VCaP (cell line): ENCODE results near the gene C9orf50.
A peak's percentile ranks its signal among the peaks of the same experiment; 100 is the strongest.

Experiments
- H3K27ac ChIP-seq: fragments of 450-650 bp; 2 replicates; pipeline ENCODE4 v1.5.1; 2017
- CTCF ChIP-seq: fragments of 450-650 bp; conservative IDR thresholded peaks from 2 replicates; pipeline ENCODE4 v1.5.1; 2017; ENCODE audit warnings: mild to moderate bottlenecking, moderate library complexity

Gene C9orf50

GRCh38 chr9:129646252-129646651 lies 25.4 kb upstream of the C9orf50 start:
- no peak for TF ChIP-seq CTCF
- no peak overlapping the region for H3K27ac ChIP-seq

DNA sequence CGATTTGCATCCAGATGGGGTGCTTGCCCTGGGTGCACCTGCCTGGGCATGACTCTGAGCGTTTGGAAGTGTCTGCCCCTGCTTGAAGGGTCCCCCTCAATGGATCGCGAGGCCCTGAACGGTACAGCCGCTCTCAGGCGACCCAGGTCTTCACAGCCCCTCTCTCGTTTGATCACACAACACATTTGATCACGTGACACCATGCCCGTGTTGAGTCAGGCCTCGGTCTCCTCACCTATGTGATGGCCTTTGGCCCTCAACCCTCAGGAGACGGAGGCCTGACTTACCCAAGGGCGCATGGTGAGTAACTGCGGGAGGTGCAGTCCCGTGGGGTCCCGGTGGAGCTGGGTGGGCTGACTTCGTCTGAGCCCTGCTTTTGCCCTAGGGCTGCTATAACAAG lies 24.0 kb upstream of the C9orf50 start:
- TF ChIP-seq CTCF, result no peak
- H3K27ac ChIP-seq, result no peak overlapping the region

GRCh38 chr9:129644365-129644764 lies 23.5 kb upstream of the C9orf50 start:
- no peak for TF ChIP-seq CTCF
- H3K27ac ChIP-seq, result no peak overlapping the region

GRCh38 chr9:129643706-129644105 lies 22.8 kb upstream of the C9orf50 start:
- no peak for TF ChIP-seq CTCF
- H3K27ac ChIP-seq, result no peak overlapping the region

- peak within 1 kb of the TSS; percentile 83 for H3K27ac ChIP-seq
- TF ChIP-seq CTCF, result peak; percentile 100
Observed at GRCh38 chr9:129641750-129642585, 21.1 kb upstream of the C9orf50 start, which contains the start of gene ASB6. ASB6 (minus strand) TSS chr9:129642151; CDS start chr9:129641999, 152 bp downstream.

GRCh38 chr9:129640871-129641749 lies 20.2 kb upstream of the C9orf50 start:
- peak overlapping the region; percentile 83 for H3K27ac ChIP-seq
- no peak for TF ChIP-seq CTCF
